SKM-1 (cell line): ENCODE data around the gene GALK1.
A peak's percentile ranks its signal among the peaks of the same experiment; 100 is the strongest.
"Not testable (repeated sequence)": the region's sequence is repeated elsewhere in the genome, so short reads cannot be mapped to it uniquely, and the experiment has no call there.

Experiments used
- DNase-seq: peaks from one replicate; lab custom pipeline; 2025; ENCODE audit not compliant: unreplicated experiment; lab: John Stamatoyannopoulos, UW

The GALK1 gene

GRCh38 chr17:75767881-75768280, 2.9 kb upstream of the GALK1 start:
- no peak for DNase-seq

- no peak for DNase-seq
Measured at GRCh38 chr17:75765981-75766380, 989 bp upstream of the GALK1 start.

GRCh38 chr17:75764417-75764710, 628 bp downstream of the GALK1 start:
- no peak for DNase-seq

- DNase-seq = no peak
Measured at GRCh38 chr17:75763613-75764416, 1.2 kb downstream of the GALK1 start.

GRCh38 chr17:75763269-75763607, 1.8 kb downstream of the GALK1 start:
- DNase-seq = no peak

- DNase-seq = no peak
Measured at GRCh38 chr17:75762513-75763268, 2.3 kb downstream of the GALK1 start.

- DNase-seq = not testable (repeated sequence)
Measured at GRCh38 chr17:75759978-75760640, 4.9 kb downstream of the GALK1 start.

- no peak for DNase-seq
Measured at GRCh38 chr17:75759457-75759856, 5.5 kb downstream of the GALK1 start.

GRCh38 chr17:75758131-75758905, 6.7 kb downstream of the GALK1 start:
- no peak for DNase-seq

- no peak for DNase-seq
Measured at GRCh38 chr17:75757086-75757681, 7.8 kb downstream of the GALK1 start.

GRCh38 chr17:75756451-75757085, 8.4 kb downstream of the GALK1 start:
- DNase-seq = no peak

GRCh38 chr17:75755990-75756389, 9.0 kb downstream of the GALK1 start:
- DNase-seq = no peak

GRCh38 chr17:75755205-75755901, 9.6 kb downstream of the GALK1 start:
- DNase-seq = no peak

GRCh38 chr17:75754378-75755204, 10.4 kb downstream of the GALK1 start:
- no peak for DNase-seq

- DNase-seq = peak; percentile 40
Measured at GRCh38 chr17:75753514-75754377, 11.2 kb downstream of the GALK1 start.

GRCh38 chr17:75752802-75753513, 12.0 kb downstream of the GALK1 start:
- no peak for DNase-seq

GRCh38 chr17:75752405-75752709, 12.6 kb downstream of the GALK1 start:
- no peak for DNase-seq
